Tibial nerve (tissue), 3 donors: ENCODE results near the gene PXT1.

ENCODE experiments used
- EP300 ChIP-seq, 2 donors: sonication (generic); formaldehyde crosslinking; IDR thresholded peaks; one replicate each; pipeline ENCODE4 v1.6.1; 2017; ENCODE audit warnings: antibody characterized with exemption in 2 of 2, mild to moderate bottlenecking in 1 of 2
- POLR2A ChIP-seq, 2 donors: fragments of 450-650 bp; IDR thresholded peaks; one replicate each; pipeline ENCODE4 v1.6.1; 2017; ENCODE audit warnings: antibody characterized with exemption in 2 of 2, mild to moderate bottlenecking in 2 of 2, moderate library complexity in 2 of 2

GRCh38 chr6:36430351-36430750 lies 12.3 kb downstream of the PXT1 start:
- TF ChIP-seq EP300 (IDR thresholded peaks at IDR 0.05) (no peak), POLR2A (IDR thresholded peaks at IDR 0.05) (no peak)
